Stimulated activated CD4-positive, alpha-beta T cell treated with anti-CD3 and anti-CD28 coated beads, Interleukin-1b, Interleukin-23, amount 100 ng/mL, for 1 hour (primary cell): ENCODE results near the gene FAM131B.
"Not testable (repeated sequence)": the region's sequence is repeated elsewhere in the genome, so short reads cannot be mapped to it uniquely, and the experiment has no call there.

ENCODE experiments used
- DNase-seq, 2 donors: peaks; one replicate each; pipeline ENCODE4 v3.0.0-alpha.2; 2020; ENCODE audit warnings: low read depth in 2 of 2

The FAM131B gene

DNA sequence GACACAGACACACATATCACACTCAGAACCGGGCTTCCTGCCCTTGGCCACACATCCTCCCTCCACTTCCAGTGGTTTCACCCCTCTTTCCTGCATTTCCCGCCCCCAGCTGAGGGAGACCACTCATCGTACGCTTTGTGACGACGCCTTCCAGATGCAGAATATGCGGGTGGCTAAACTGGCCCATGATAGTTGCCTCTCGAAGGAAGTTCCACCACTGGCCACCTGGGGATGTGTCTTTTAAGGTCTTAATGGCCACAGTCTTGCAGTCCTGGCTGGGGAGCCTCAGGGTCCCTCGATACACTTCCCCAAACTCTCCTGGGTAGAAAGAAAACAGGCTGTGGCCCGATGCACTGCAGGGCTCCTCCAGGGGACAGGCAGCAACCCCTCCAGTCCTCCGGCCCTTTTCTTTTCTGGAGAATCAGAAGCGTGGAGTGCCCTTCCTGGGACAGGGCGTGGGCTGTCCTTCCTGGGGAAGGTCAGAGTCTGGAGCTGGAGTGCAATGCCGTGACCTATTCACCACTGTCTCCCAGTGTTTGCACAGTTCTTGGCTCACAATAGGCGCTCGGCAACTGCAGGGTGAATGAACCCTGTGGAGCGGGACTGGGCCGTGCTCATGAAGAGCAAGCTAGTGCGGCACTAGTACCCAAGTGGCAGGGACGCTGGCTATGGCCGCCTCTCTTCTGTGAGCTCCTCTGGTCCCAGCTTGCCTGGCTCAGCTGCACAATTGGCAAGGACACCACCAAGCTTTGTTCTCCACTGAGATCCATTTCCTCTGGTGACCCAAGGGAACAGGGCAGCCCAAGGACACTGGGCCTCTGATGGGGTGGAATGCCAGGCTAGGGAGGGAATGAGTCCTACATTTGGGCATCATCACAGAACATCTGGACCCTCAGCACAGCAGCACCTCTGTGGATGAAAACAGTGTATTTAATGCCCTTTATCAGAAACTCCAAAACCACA is 33.0 kb upstream of the FAM131B start:
- no peak for DNase-seq

DNA sequence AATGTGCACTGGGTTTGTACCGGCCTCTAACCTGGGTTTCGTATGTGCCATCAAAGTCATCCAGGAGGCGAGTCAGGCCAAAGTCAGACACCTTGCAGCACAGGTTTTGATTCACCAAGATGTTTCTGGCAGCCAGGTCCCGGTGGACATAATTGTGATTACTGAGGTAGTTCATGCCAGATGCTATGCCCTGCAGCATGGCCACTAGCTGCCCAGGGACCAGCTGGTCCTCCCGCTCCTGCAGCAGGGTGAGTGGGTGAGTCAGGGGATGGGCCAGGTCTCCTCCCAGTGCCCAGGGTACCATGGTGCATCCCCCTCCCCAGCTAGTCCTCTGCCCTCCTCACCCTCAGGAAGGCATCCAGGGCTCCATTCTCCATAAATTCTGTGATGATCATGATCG is 32.3 kb upstream of the FAM131B start:
- DNase-seq = no peak

GRCh38 chr7:143394068-143394467 is 31.6 kb upstream of the FAM131B start:
- no peak for DNase-seq

- DNase-seq = no peak
Measured at GRCh38 chr7:143393267-143394041, 30.9 kb upstream of the FAM131B start.

GRCh38 chr7:143392875-143393266 is 30.4 kb upstream of the FAM131B start:
- no peak for DNase-seq

GRCh38 chr7:143392427-143392826 is 29.9 kb upstream of the FAM131B start:
- not testable (repeated sequence) for DNase-seq

- no peak for DNase-seq
Measured at GRCh38 chr7:143391462-143392404, 29.2 kb upstream of the FAM131B start.

DNA sequence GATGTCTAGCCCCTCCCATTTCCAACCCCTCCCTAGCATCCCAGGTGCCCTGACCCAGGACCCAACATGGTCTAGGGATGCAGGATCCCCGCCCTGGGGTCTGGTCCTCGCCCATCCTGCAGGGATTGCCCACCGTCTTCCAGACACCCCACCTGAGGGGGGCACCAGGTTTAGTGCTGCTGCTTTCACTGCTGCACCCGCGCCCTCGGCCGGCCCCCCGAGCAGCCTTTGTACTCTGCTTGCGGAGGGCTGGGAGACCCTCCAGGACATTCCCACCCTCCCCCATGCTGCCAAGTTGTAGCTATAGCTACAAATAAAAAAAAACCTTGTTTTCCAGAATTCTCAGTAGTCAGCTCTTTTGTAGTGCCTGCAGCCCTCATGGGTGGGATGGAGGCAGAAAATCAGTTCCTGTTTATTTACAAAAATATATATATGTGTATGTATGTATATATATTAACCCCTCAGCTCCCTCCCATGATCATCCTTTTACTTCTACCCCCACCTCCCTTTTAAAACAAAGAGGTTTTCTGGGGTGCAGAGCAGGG is 28.3 kb upstream of the FAM131B start:
- DNase-seq = no peak

- DNase-seq = no peak
Measured at GRCh38 chr7:143390104-143390772, 27.7 kb upstream of the FAM131B start.

- no peak for DNase-seq
Measured at GRCh38 chr7:143389316-143390103, 27.0 kb upstream of the FAM131B start.

DNA sequence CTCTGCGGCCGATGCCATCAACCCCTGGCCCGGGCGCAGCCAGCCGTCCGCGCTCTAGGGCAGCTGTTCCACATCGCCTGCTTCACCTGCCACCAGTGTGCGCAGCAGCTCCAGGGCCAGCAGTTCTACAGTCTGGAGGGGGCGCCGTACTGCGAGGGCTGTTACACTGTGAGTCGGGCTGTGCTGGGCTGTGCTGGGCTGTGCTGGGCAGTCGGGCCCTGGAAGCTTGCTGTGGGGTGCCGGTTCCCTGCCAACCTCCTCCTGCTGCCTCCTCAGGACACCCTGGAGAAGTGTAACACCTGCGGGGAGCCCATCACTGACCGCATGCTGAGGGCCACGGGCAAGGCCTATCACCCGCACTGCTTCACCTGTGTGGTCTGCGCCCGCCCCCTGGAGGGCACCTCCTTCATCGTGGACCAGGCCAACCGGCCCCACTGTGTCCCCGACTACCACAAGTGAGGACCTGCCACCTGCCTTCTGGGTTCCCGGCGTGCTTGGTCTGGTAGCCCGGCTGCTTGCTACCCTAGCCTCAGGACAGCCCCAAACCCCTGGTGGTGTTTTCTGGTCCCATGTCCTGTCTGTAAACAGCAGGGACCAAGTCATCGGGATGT is 26.1 kb upstream of the FAM131B start:
- no peak for DNase-seq

DNA sequence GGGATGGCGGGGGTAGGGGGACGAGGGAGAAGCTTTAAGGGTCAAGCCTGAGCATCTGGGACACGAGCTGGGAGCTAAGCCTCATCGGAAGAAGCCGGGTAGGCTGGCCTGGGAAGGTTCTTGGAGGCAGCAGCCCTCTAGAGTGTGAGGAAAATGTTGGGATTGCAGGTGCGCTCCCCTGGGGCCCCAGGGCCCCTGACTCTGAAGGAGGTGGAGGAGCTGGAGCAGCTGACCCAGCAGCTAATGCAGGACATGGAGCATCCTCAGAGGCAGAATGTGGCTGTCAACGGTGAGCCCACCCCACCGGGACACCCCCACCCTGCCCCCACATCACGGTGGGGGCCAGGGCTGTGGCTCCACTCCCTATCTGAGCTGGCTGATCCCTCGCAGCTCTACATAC is 25.5 kb upstream of the FAM131B start:
- DNase-seq = no peak

DNA sequence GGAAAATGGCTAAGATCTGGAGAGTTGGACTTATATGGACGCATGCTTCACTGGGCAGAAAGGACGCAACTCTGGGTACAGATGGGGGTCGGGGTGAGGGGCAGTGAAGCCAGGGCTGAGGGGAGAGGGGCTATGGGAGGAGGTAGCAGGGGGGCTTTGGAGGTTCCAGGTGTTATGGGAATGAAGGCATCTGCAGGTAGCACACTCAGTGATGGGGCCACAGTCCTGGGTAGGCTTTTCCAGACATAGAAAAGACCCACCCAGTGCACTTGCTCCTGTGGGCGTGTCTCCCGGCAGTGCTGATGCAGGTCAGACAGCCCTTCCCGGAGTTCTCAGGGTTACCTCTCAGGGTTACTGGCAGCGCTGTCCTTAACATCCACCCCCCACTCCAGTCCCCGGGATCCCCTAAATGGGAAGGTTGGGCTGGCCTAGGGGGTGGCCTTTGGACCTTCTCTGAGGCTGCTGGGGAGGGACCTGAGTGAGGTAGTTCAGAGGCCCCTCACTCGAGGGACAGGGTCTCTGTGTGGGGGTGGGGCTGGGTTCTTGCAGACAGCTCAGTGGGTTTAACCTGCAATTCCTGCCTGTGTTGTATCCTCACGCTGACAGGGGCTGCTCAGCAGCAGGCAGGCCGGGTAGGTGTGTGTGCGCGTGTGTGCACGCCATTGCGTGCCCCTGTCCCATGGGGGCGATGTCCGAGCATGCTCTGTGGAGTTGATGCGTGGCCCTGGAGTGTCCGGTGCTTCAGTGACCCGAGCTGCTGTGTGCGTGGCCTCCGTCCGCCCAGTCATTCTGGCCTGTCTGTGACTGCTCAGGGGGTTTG is 24.9 kb upstream of the FAM131B start:
- DNase-seq = no peak

DNA sequence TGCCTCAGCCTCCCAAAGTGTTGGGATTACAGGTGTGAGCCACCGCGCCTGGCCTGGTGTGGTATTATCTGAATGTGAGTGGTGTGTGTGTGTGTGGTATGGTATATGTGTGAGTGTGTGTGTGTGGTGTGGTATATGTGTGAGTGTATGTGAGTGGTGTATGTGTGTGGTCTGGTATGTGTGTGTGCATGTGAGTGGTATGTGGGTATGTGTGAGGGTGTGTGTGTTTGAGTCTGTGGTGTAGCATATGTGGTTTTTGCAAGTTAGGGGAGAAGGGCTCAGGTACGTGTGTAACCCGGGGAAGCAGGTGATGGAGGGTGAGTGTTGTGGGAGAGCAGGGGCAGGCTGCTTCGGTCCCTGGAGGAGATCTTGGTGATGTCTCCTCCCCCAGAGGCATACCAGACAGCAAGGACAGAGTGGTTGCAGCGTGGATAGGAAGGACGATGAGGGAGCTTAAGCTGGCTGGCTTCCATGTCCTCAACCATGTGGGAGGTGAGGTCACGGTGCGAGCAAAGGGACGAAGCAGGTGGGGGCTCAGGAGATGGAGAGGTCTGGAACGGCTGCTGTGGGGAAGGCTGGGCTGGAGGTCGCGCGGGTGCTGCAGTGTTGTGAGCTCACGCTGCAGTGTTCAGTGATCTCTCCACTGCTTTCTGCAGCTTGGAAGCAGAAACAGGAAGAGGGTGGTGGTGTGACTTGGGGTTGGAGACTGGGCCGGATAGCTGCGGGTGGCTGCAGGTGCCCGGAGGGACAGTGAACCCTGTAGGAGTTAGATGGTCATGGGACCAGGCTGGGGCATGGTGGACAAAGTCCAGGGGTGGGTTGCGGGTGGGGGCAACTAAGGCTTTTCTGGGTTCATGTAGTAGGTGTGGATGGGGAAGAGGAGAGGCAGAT is 23.6 kb upstream of the FAM131B start:
- DNase-seq = no peak

DNA sequence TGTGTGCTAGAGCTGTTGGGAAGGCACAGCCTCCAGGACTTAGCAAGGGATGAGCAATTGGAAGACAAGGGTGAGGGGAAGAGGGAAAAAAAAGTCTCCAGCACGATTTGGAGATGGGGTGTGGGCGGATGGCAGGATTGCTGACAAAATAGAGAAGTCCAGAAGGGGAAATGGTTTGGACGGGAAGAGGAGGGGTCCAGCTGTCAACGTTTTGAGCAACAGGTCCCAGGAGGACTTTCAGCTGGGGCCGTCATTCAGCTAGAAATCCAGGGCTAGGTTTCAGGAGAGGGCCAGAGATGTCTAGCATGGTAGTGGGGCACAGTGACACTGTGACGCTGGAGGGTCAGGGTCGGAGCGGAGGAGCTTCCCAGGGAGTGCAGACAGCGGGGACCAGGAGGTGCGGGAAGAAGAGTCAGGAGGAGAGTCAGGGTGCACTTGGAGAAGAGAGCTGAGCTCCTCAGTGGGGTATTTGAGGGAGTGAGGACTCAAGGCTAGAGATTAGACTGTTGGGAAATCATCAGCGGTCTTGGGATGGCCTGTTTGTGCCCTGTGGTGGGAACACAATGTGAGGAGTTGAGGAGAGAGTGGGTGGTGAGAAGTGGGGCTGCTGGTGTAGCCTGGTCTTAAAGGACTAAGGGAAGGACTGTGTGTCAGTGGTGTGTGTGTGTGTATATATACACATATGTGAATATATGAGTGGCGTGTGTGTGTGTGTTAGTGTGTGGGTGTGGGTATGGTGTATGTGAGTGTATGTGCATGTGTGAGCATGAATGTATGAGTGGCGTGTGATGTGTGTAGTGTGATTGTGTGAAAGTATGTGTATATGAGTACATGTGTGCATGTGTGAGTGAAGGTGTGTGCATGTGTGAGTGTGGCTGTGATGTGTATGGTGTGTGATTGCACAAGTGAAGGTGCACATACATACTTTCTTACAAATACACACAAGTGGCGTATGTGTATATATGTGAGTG is 22.4 kb upstream of the FAM131B start:
- no peak for DNase-seq

DNA sequence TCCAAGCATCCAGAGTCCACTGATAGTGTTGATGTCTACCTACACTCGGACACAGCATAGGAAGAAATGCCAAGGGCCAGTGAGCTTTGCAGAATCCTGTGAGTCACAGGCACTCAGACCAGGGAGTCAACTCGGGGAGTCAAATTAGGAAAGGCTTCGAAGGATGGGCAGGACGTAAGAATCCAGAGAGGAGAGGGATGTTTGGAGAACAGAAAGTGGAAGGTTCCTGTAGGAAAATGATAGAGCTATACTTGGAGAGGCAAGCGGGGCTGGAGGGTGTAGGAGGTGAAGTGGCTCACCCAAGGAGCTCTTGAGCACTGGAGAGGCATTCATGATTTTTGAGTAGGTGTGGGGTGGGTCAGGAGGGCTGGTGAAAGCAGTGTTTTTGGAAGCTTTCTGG is 21.6 kb upstream of the FAM131B start:
- DNase-seq = no peak

DNA sequence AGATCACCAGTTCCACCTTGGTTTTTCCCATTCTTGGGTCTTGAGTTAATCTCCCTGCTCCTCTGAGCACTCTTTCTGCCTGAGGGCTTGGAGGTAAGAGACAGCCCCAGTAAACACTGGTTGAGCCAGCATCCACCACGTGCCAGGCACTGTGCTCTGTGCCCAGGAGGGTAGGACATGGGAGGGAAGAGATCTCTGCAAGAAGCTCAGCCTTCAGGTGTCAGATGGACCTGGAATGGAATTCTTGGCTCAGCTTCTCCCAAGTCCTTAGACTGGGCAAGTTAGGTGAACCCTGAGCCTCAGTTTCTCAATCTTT is 21.1 kb upstream of the FAM131B start:
- no peak for DNase-seq
